Liver (tissue), 9 donors: Measurements from ENCODE around the gene FMN1. TPM values are rescaled to one million over a fixed set of nuclear protein-coding genes. Genes with fewer than 3 reads are reported as not detected.
A peak's percentile ranks its signal among the peaks of the same experiment; 100 is the strongest.

ENCODE experiments used
- DNase-seq: peaks from one replicate; pipeline ENCODE4 v3.0.0-alpha.2; 2017; ENCODE audit warnings: low spot score
- H3K27ac ChIP-seq, 2 donors: one replicate each; pipeline ENCODE4 v1.7.0; 2013; ENCODE audit warnings: inconsistent platforms in 2 of 2, low read length in 2 of 2, control low read depth in 1 of 2, low read depth in 1 of 2, mild to moderate bottlenecking in 1 of 2
- H3K27me3 ChIP-seq, 4 donors: one replicate each; pipeline versions ENCODE4 v1.6.1 to v1.7.0; 2013; ENCODE audit warnings: low read length in 3 of 4, inconsistent platforms in 1 of 4, mild to moderate bottlenecking in 1 of 4, moderate library complexity in 1 of 4; ENCODE audit not compliant: control insufficient read depth in 4 of 4, insufficient read depth in 4 of 4
- H3K36me3 ChIP-seq, 4 donors: one replicate each; pipeline versions ENCODE4 v1.6.1 to v1.7.0; 2013; ENCODE audit warnings: low read length in 3 of 4, mild to moderate bottlenecking in 3 of 4, low read depth in 1 of 4, moderate library complexity in 1 of 4; ENCODE audit not compliant: control insufficient read depth in 4 of 4, insufficient read depth in 3 of 4
- H3K4me1 ChIP-seq, 4 donors: one replicate each; pipeline versions ENCODE4 v1.6.1 to v1.7.0; 2013; ENCODE audit warnings: low read length in 3 of 4, mild to moderate bottlenecking in 3 of 4, moderate library complexity in 1 of 4; ENCODE audit not compliant: control insufficient read depth in 4 of 4, insufficient read depth in 4 of 4
- H3K4me3 ChIP-seq, 3 donors: one replicate each; pipeline versions ENCODE4 v1.6.1 to v1.7.0; 2013; ENCODE audit warnings: low read length in 3 of 3, control low read depth in 1 of 3, low read depth in 1 of 3, mild to moderate bottlenecking in 1 of 3
- H3K9ac ChIP-seq, 2 donors: one replicate each; pipeline ENCODE4 v1.7.0; 2013; ENCODE audit warnings: low read length in 2 of 2, mild to moderate bottlenecking in 2 of 2, moderate library complexity in 2 of 2, control low read depth in 1 of 2, low read depth in 1 of 2
- H3K9me3 ChIP-seq, 4 donors: one replicate each; pipeline versions ENCODE4 v1.6.1 to v1.7.0; 2013; ENCODE audit warnings: low read length in 3 of 4; ENCODE audit not compliant: control insufficient read depth in 4 of 4
- ATF3 ChIP-seq: IDR thresholded peaks from 2 replicates; pipeline ENCODE4 v1.6.1; 2016; ENCODE audit warnings: antibody characterized with exemption
- FOXA1 ChIP-seq: IDR thresholded peaks from 2 replicates; pipeline ENCODE4 v1.6.1; 2016; ENCODE audit warnings: antibody characterized with exemption
- FOXA2 ChIP-seq: IDR thresholded peaks from 2 replicates; pipeline ENCODE4 v1.6.1; 2016; ENCODE audit warnings: antibody characterized with exemption
- GABPA ChIP-seq, 2 donors: IDR thresholded peaks in 1 of 2; conservative IDR thresholded peaks in 1 of 2; 2 replicates each; pipeline ENCODE4 v1.6.1; 2016; ENCODE audit warnings: antibody characterized with exemption in 2 of 2, mild to moderate bottlenecking in 1 of 2, moderate library complexity in 1 of 2
- HNF4G ChIP-seq: IDR thresholded peaks from 2 replicates; pipeline ENCODE4 v1.6.1; 2016; ENCODE audit warnings: antibody characterized with exemption
- MAX ChIP-seq: IDR thresholded peaks from 2 replicates; pipeline ENCODE4 v1.6.1; 2016; ENCODE audit warnings: antibody characterized with exemption
- NR2F2 ChIP-seq: IDR thresholded peaks from 2 replicates; pipeline ENCODE4 v1.6.1; 2016; ENCODE audit warnings: antibody characterized with exemption
- RXRA ChIP-seq, 2 donors: IDR thresholded peaks; 2 replicates each; pipeline ENCODE4 v1.6.1; 2017 to 2018; ENCODE audit warnings: antibody characterized with exemption in 2 of 2, mild to moderate bottlenecking in 1 of 2
- SP1 ChIP-seq: IDR thresholded peaks from 2 replicates; pipeline ENCODE4 v1.6.1; 2018; ENCODE audit warnings: antibody characterized with exemption, mild to moderate bottlenecking
- TAF1 ChIP-seq: conservative IDR thresholded peaks from 2 replicates; pipeline ENCODE4 v1.6.1; 2016; ENCODE audit warnings: antibody characterized with exemption, mild to moderate bottlenecking
- YY1 ChIP-seq: IDR thresholded peaks from 2 replicates; pipeline ENCODE4 v1.6.1; 2016; ENCODE audit warnings: antibody characterized with exemption, mild to moderate bottlenecking
- ZBTB33 ChIP-seq: IDR thresholded peaks from 2 replicates; pipeline ENCODE4 v1.6.1; 2016; ENCODE audit warnings: antibody characterized with exemption
- WGBS: extraction: QIAGEN DNeasy Blood & Tissue Kit; methylation state at CpG from one replicate; pipeline ENCODE4 v1.1.7; 2013; 5-methylcytosine and 5-hydroxymethylcytosine counted together
- polyA plus RNA-seq, 2 donors: library from polyadenylated mRNA; stranded (reverse) in 1 of 2; unstranded in 1 of 2; fragments of 200-250 nt in 1 of 2; fragments of >200 nt in 1 of 2; fragmentation: Nextera tagmentation in 1 of 2; extraction: Ambion mirVana in 1 of 2; gene quantifications; one replicate each; pipeline versions ENCODE4 v1.2.1 to v1.2.3, GENCODE V29; 2013 to 2015
- total RNA-seq, 2 donors: library from RNA; depleted of rRNA; stranded (reverse); fragments of >200 nt; gene quantifications; one replicate each; pipeline ENCODE4 v1.2.3, GENCODE V29; 2014
- donor health status: healthy.
- donor health status: healthy.
- donor health status: healthy.
- donor health status: healthy.
- donor health status: healthy.

The FMN1 gene
- total and polyA plus RNA-seq, 4 donors, result 0.21 to 5.4 (median 0.53) TPM

GRCh38 chr15:33132233-33132580 is 62.3 kb downstream of the FMN1 start:
- Histone ChIP-seq H3K4me1 (no peaks in the 10 kb centered on the region), H3K9me3 (no peaks in the 10 kb centered on the region), H3K9ac (no peak overlapping the region), H3K27ac (no peak overlapping the region), H3K27me3 (no peaks in the 10 kb centered on the region), H3K36me3 (no peaks in the 10 kb centered on the region), H3K4me3 (no peak overlapping the region)
- no peak for TF ChIP-seq ATF3
- no peak for TF ChIP-seq RXRA (IDR thresholded peaks at IDR 0.05)
- TF ChIP-seq YY1, result no peak
- no peak for TF ChIP-seq TAF1
- TF ChIP-seq MAX, result no peak
- TF ChIP-seq ZBTB33, result no peak
- TF ChIP-seq FOXA1, result no peak
- TF ChIP-seq SP1, result no peak
- no peak for TF ChIP-seq NR2F2
- TF ChIP-seq FOXA2, result no peak
- no peak for TF ChIP-seq HNF4G
- WGBS, result 72% methylated on average over 3 of the region's 3 CpGs
- DNase-seq, result no peak

GRCh38 chr15:33131552-33132232 is 62.8 kb downstream of the FMN1 start:
- Histone ChIP-seq H3K9me3 (no peaks in the 10 kb centered on the region), H3K9ac (no peak overlapping the region), H3K4me1 (no peaks in the 10 kb centered on the region), H3K36me3 (no peaks in the 10 kb centered on the region), H3K27me3 (no peaks in the 10 kb centered on the region), H3K27ac (no peak overlapping the region), H3K4me3 (no peak overlapping the region)
- WGBS, result 73% methylated on average over 4 of the region's 4 CpGs
- no peak for DNase-seq
- TF ChIP-seq MAX (no peak), HNF4G (no peak), TAF1 (no peak), NR2F2 (no peak)

- no peak overlapping the region for H3K4me3 ChIP-seq
- H3K36me3 ChIP-seq, result no peaks in the 10 kb centered on the region
- H3K27ac ChIP-seq, result no peak overlapping the region
- no peak overlapping the region for H3K9ac ChIP-seq
- 42% methylated on average over 13 of the region's 13 CpGs for WGBS
- peak; percentile 42 for DNase-seq
- H3K9me3 ChIP-seq, result no peaks in the 10 kb centered on the region
- H3K27me3 ChIP-seq, result no peaks in the 10 kb centered on the region
- no peak for TF ChIP-seq GABPA (IDR thresholded peaks at IDR 0.05 in 1 of 2, conservative IDR thresholded peaks at IDR 0.05 in 1 of 2)
- no peaks in the 10 kb centered on the region for H3K4me1 ChIP-seq
These were observed 67.8 kb downstream of the FMN1 start for GRCh38 chr15:33126559-33127290.
